ENCODE data around the gene RASL12.

- TF ChIP-seq, protein P1, sequence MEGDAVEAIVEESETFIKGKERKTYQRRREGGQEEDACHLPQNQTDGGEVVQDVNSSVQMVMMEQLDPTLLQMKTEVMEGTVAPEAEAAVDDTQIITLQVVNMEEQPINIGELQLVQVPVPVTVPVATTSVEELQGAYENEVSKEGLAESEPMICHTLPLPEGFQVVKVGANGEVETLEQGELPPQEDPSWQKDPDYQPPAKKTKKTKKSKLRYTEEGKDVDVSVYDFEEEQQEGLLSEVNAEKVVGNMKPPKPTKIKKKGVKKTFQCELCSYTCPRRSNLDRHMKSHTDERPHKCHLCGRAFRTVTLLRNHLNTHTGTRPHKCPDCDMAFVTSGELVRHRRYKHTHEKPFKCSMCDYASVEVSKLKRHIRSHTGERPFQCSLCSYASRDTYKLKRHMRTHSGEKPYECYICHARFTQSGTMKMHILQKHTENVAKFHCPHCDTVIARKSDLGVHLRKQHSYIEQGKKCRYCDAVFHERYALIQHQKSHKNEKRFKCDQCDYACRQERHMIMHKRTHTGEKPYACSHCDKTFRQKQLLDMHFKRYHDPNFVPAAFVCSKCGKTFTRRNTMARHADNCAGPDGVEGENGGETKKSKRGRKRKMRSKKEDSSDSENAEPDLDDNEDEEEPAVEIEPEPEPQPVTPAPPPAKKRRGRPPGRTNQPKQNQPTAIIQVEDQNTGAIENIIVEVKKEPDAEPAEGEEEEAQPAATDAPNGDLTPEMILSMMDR (IDR thresholded peaks at IDR 0.05), result no peak
- TF ChIP-seq POLR2A (IDR thresholded peaks at IDR 0.05), result no peak
Observed at GRCh38 chr15:65041787-65042186, 26.0 kb downstream of the RASL12 start.

Data from esophagus squamous epithelium (tissue), 4 donors.